AG04449 (cell line): ENCODE results near the gene DUS1L.
A peak's percentile ranks its signal among the peaks of the same experiment; 100 is the strongest.

Experiments used
- CTCF ChIA-PET: fragments of 350-600 bp; formaldehyde crosslinking; extraction: SDS; loops from one replicate; lab custom pipeline; 2021; ENCODE audit warnings: antibody characterized with exemption; lab: Yijun Ruan, JAX
- POLR2A ChIA-PET: fragments of 400-600, 350-600 bp; formaldehyde crosslinking; extraction: SDS; loops from one replicate; lab custom pipeline; 2020; ENCODE audit warnings: antibody characterized with exemption, inconsistent platforms; lab: Yijun Ruan, JAX
- DNase-seq: peaks from one replicate; pipeline ENCODE4 v3.0.0-alpha.2; 2010; ENCODE audit warnings: low read depth, low spot score
- H3K4me3 ChIP-seq: 2 replicates; pipeline ENCODE4 v1.5.1; 2011; ENCODE audit warnings: low read depth, mild to moderate bottlenecking, control low read depth, low read length
- CTCF ChIP-seq: IDR thresholded peaks from one replicate; pipeline ENCODE4 v1.5.1; 2011; ENCODE audit warnings: mild to moderate bottlenecking, moderate library complexity, low read length, control low read depth, inconsistent platforms; ENCODE audit not compliant: insufficient read depth; ENCODE audit errors: missing control alignments

DUS1L gene

GRCh38 chr17:82037092-82037888, 28.3 kb downstream of the DUS1L start, which contains the start of gene DCXR:
Gene DCXR (minus strand): TSS chr17:82037697. CDS start chr17:82037682, 15 bp downstream.
- POLR2A ChIA-PET, result interaction anchor here (0.7 to 1.6 kb wide), 10 partner anchors 11 to 82 kb away, joined by 3 to 7 read pairs (median 4); partner anchors contain the start of genes CENPX, FASN, GPS1 and LRRC45

GRCh38 chr17:82036634-82037091, 28.9 kb downstream of the DUS1L start:
- no peak for TF ChIP-seq CTCF
- POLR2A ChIA-PET, result no interaction called here

More at GRCh38 chr17:82037092-82037888, 28.3 kb downstream of the DUS1L start, which contains the start of gene DCXR:
- peak; percentile 96 for TF ChIP-seq CTCF
- CTCF ChIA-PET, result interaction anchor here (0.7 to 7.4 kb wide), 24 partner anchors 9 to 405 kb away, joined by 3 to 47 read pairs (median 4); partner anchors contain the start of genes CENPX, GPS1, LRRC45 and NOTUM
- peak within 1 kb of the TSS; percentile 72 for H3K4me3 ChIP-seq
- DNase-seq, result peak; percentile 49

GRCh38 chr17:82035956-82036633, 29.5 kb downstream of the DUS1L start:
- peak overlapping the region; percentile 72 for H3K4me3 ChIP-seq
- ChIA-PET POLR2A (interaction anchor here (1.0 kb wide), 1 partner anchor 77 kb away, joined by 3 read pairs; no protein-coding TSS in a partner anchor), CTCF (interaction anchor here (0.7 to 7.4 kb wide), 8 partner anchors 10 to 119 kb away, joined by 3 to 39 read pairs (median 4); partner anchors contain the start of genes CENPX, GPS1, LRRC45 and NOTUM)
- no peak for DNase-seq
- no peak for TF ChIP-seq CTCF

More at GRCh38 chr17:82036634-82037091, 28.9 kb downstream of the DUS1L start:
- DNase-seq, result no peak
- peak overlapping the region; percentile 72 for H3K4me3 ChIP-seq
- CTCF ChIA-PET, result interaction anchor here (0.8 to 7.4 kb wide), 7 partner anchors 10 to 119 kb away, joined by 3 to 39 read pairs (median 5); partner anchors contain the start of genes CENPX, GPS1, LRRC45 and NOTUM

GRCh38 chr17:82035488-82035887, 30.1 kb downstream of the DUS1L start:
- POLR2A ChIA-PET, result interaction anchor here (1.0 kb wide), 1 partner anchor 76 kb away, joined by 3 read pairs; no protein-coding TSS in a partner anchor
- CTCF ChIA-PET, result interaction anchor here (0.7 to 7.4 kb wide), 5 partner anchors 12 to 120 kb away, joined by 3 to 39 read pairs (median 6); partner anchors contain the start of genes CENPX, GPS1, LRRC45 and NOTUM
- H3K4me3 ChIP-seq, result no peak overlapping the region
- DNase-seq, result no peak
- no peak for TF ChIP-seq CTCF

- DNase-seq, result no peak
- ChIA-PET POLR2A (no interaction called here), CTCF (interaction anchor here (0.7 to 7.4 kb wide), 5 partner anchors 8 to 287 kb away, joined by 3 to 39 read pairs (median 5); partner anchors contain the start of genes CENPX, LRRC45 and NOTUM)
- no peak for TF ChIP-seq CTCF
- H3K4me3 ChIP-seq, result no peak overlapping the region
Observed at GRCh38 chr17:82034371-82035011, 31.1 kb downstream of the DUS1L start.
